GM21717 (cell line): Measurements from ENCODE around the gene RAB7B.

ENCODE experiments used
- ATAC-seq: cut with Tn5 transposase; IDR thresholded peaks from one replicate; pipeline ENCODE4 v1.9.1; 2021; ENCODE audit warnings: mild to moderate bottlenecking, moderate library complexity; ENCODE audit not compliant: unreplicated experiment

Gene RAB7B

GRCh38 chr1:205975387-205975998, 27.7 kb downstream of the RAB7B start:
- no peak for ATAC-seq

GRCh38 chr1:205974712-205975111, 28.5 kb downstream of the RAB7B start:
- no peak for ATAC-seq

- ATAC-seq, result no peak
Measured at GRCh38 chr1:205973377-205974232, 29.6 kb downstream of the RAB7B start.

GRCh38 chr1:205972491-205973168, 30.6 kb downstream of the RAB7B start:
- ATAC-seq, result no peak

- ATAC-seq, result no peak
Measured at GRCh38 chr1:205972081-205972480, 31.1 kb downstream of the RAB7B start.

GRCh38 chr1:205971082-205971481, 32.1 kb downstream of the RAB7B start:
- ATAC-seq, result no peak

- ATAC-seq, result no peak
Measured at GRCh38 chr1:205970486-205970885, 32.7 kb downstream of the RAB7B start.

- ATAC-seq, result no peak
Measured at GRCh38 chr1:205969229-205969628, 34.0 kb downstream of the RAB7B start.

- no peak for ATAC-seq
Measured at GRCh38 chr1:205967554-205968335, 35.5 kb downstream of the RAB7B start.

GRCh38 chr1:205965036-205965884, 37.9 kb downstream of the RAB7B start:
- no peak for ATAC-seq

GRCh38 chr1:205963352-205964155, 39.6 kb downstream of the RAB7B start:
- no peak for ATAC-seq

- no peak for ATAC-seq
Measured at GRCh38 chr1:205962821-205963221, 40.4 kb downstream of the RAB7B start.

GRCh38 chr1:205961991-205962820, 41.0 kb downstream of the RAB7B start:
- ATAC-seq, result no peak

GRCh38 chr1:205961405-205961804, 41.8 kb downstream of the RAB7B start:
- ATAC-seq, result no peak

- ATAC-seq, result no peak
Measured at GRCh38 chr1:205959789-205960188, 43.4 kb downstream of the RAB7B start.

GRCh38 chr1:205955499-205955898, 47.7 kb downstream of the RAB7B start:
- no peak for ATAC-seq

GRCh38 chr1:205954819-205955404, 48.3 kb downstream of the RAB7B start:
- no peak for ATAC-seq

GRCh38 chr1:205951746-205952145, 51.4 kb downstream of the RAB7B start:
- no peak for ATAC-seq
